Measurements from ENCODE around the gene FCER1G.

DNA sequence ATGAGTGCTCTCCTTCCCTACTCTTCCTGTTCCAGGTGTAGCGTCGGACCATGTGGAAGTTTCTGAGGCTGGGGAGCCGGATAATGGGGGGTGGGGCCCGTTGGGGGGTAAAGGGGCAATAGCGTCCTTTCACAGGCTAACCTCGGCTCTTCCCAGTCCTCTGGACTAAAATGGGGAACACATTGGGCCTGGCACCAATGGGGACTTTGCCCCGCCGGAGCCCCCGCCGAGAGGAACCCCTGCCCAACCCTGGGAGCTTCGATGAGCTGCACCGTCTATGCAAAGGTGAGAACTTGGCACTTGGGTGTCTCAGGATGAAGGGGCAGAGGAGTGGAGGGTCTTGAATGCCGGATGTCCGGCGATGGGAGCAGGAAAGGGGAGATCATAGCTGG is 11.2 kb downstream of the FCER1G start:
- TF ChIP-seq, protein P1, sequence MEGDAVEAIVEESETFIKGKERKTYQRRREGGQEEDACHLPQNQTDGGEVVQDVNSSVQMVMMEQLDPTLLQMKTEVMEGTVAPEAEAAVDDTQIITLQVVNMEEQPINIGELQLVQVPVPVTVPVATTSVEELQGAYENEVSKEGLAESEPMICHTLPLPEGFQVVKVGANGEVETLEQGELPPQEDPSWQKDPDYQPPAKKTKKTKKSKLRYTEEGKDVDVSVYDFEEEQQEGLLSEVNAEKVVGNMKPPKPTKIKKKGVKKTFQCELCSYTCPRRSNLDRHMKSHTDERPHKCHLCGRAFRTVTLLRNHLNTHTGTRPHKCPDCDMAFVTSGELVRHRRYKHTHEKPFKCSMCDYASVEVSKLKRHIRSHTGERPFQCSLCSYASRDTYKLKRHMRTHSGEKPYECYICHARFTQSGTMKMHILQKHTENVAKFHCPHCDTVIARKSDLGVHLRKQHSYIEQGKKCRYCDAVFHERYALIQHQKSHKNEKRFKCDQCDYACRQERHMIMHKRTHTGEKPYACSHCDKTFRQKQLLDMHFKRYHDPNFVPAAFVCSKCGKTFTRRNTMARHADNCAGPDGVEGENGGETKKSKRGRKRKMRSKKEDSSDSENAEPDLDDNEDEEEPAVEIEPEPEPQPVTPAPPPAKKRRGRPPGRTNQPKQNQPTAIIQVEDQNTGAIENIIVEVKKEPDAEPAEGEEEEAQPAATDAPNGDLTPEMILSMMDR (conservative IDR thresholded peaks at IDR 0.05) = no peak
- TF ChIP-seq EZH2 (IDR thresholded peaks at IDR 0.05; ENCODE audit: low read depth) = no peak

Measured in PC-9 (cell line).